ENCODE results near the gene IL18R1. TPM values are rescaled to one million over a fixed set of nuclear protein-coding genes. Genes with fewer than 3 reads are reported as not detected.

Gene IL18R1
- total and polyA plus RNA-seq, 2 experiments from 2014 or later, result 19.7 to 25.5 TPM

- DNase-seq (ENCODE audit: low spot score), result no peak
- TF ChIP-seq EZH2phosphoT487 (IDR thresholded peaks at IDR 0.05; ENCODE audit: low read depth, severe bottlenecking, unreplicated experiment), result no peak
- no peak for TF ChIP-seq EZH2 (IDR thresholded peaks at IDR 0.05; ENCODE audit: borderline replicate concordance)
- TF ChIP-seq CTCF (IDR thresholded peaks at IDR 0.05; ENCODE audit: poor library complexity), result no peak
- Histone ChIP-seq H3K9me2 (replicated peaks; ENCODE audit: insufficient read depth) (no peaks in the 10 kb centered on the region), H3K27ac (no peak overlapping the region), H3K36me3 (replicated peaks; ENCODE audit: insufficient read depth, low read depth) (no peaks in the 10 kb centered on the region), H3K9me3 (ENCODE audit: low read depth) (no peaks in the 10 kb centered on the region), H3K4me3 (no peak overlapping the region), H3K4me2 (no peak overlapping the region), H3K27me3 (peaks cover 13% of the 10 kb centered on the region), H3K79me2 (no peaks in the 10 kb centered on the region), H4K20me1 (ENCODE audit: insufficient read depth, poor library complexity, severe bottlenecking) (no peaks in the 10 kb centered on the region), H2AFZ (no peak overlapping the region), H3K4me1 (ENCODE audit: insufficient read depth) (no peaks in the 10 kb centered on the region)
- WGBS (ENCODE audit: low lambda C conversion rate, missing lambda C conversion rate), result 58% methylated on average over 2 of the region's 2 CpGs
Measured at GRCh38 chr2:102418421-102418961, 62.9 kb downstream of the IL18R1 start.

DNA sequence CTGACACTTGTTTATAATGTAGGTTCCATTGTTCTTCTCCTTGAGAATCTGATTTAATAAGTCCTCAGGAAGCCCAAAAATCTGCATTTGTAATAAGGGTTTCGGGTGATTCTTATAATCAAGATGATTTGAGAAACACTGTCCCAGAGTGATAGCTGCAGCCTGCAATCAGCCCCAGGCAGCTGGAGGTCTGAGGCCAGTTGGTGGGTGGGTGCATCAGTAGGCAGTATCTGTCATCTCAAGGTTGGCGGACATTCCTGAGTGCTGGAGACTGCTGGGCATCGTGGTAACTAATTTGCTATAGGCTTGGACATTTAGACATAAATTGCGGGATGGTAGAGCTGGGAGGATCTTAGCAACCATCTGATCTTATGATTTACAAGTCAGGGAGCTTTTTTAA is 64.7 kb downstream of the IL18R1 start:
- H3K79me2 ChIP-seq, result no peaks in the 10 kb centered on the region
- no peaks in the 10 kb centered on the region for H3K36me3 ChIP-seq (replicated peaks; ENCODE audit: insufficient read depth, low read depth)
- no peak overlapping the region for H3K4me2 ChIP-seq
- WGBS (ENCODE audit: low lambda C conversion rate, missing lambda C conversion rate), result 87% methylated on average over 4 of the region's 4 CpGs
- H3K27me3 ChIP-seq, result peaks cover 13% of the 10 kb centered on the region
- H3K4me3 ChIP-seq, result no peak overlapping the region
- TF ChIP-seq EZH2phosphoT487 (IDR thresholded peaks at IDR 0.05; ENCODE audit: low read depth, severe bottlenecking, unreplicated experiment), result no peak
- no peak for TF ChIP-seq CTCF (IDR thresholded peaks at IDR 0.05; ENCODE audit: poor library complexity)
- no peak for TF ChIP-seq EZH2 (IDR thresholded peaks at IDR 0.05; ENCODE audit: borderline replicate concordance)
- no peak overlapping the region for H3K27ac ChIP-seq
- no peak for DNase-seq (ENCODE audit: low spot score)
- no peaks in the 10 kb centered on the region for H3K9me3 ChIP-seq (ENCODE audit: low read depth)
- H3K9me2 ChIP-seq (replicated peaks; ENCODE audit: insufficient read depth), result no peaks in the 10 kb centered on the region
- no peaks in the 10 kb centered on the region for H3K4me1 ChIP-seq (ENCODE audit: insufficient read depth)
- no peaks in the 10 kb centered on the region for H4K20me1 ChIP-seq (ENCODE audit: insufficient read depth, poor library complexity, severe bottlenecking)
- no peak overlapping the region for H2AFZ ChIP-seq

DNA sequence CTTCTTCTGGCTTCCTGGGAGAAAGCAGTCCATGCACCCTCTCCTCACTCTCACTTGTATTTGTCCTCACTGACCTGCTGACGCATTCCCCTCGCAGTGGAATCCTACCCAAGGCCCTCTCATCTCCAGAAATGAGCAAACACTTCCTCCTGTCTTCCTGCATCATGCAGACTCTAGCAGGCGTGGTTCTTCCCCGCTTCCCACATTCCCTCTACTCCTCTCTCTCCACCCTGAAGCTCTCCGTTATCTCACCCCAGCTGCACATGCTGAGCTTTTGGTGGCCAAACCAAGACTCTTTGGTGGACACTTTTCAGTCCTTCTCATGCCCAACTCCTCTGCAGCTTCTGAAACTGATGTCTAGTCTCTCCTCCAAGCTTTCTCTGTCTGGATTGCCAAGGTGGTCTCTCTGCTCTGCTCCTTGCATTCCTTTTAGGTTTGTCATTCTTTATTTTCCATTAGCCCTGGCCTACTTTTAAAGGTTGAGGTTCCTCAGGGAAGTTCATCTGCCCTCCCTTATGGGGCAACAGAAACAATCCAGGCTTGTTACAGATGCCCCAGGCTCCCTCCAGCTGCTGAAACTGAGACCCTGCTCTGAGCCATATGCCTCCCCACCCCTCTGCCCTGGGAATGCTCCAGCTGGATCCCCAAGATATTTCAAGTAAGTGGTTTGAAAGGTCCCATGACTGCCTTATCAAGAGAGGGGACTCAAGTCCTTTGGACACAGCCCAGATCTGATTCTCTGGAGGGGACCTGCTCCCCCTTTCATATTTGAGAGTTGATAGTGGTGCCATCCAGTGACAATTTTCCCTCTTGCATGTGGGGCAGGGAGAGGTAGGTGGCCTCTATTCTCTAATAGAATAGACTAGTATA is 66.5 kb downstream of the IL18R1 start:
- H3K4me3 ChIP-seq, result no peak overlapping the region
- WGBS (ENCODE audit: low lambda C conversion rate, missing lambda C conversion rate), result 83% methylated on average over 5 of the region's 5 CpGs
- peaks cover 13% of the 10 kb centered on the region for H3K27me3 ChIP-seq
- no peak for DNase-seq (ENCODE audit: low spot score)
- no peak overlapping the region for H2AFZ ChIP-seq
- H3K27ac ChIP-seq, result no peak overlapping the region
- no peaks in the 10 kb centered on the region for H3K9me2 ChIP-seq (replicated peaks; ENCODE audit: insufficient read depth)
- H3K36me3 ChIP-seq (replicated peaks; ENCODE audit: insufficient read depth, low read depth), result no peaks in the 10 kb centered on the region
- H3K9me3 ChIP-seq (ENCODE audit: low read depth), result no peaks in the 10 kb centered on the region
- no peaks in the 10 kb centered on the region for H3K79me2 ChIP-seq
- no peak for TF ChIP-seq EZH2 (IDR thresholded peaks at IDR 0.05; ENCODE audit: borderline replicate concordance)
- H3K4me2 ChIP-seq, result no peak overlapping the region
- H3K4me1 ChIP-seq (ENCODE audit: insufficient read depth), result no peaks in the 10 kb centered on the region
- H4K20me1 ChIP-seq (ENCODE audit: insufficient read depth, poor library complexity, severe bottlenecking), result no peaks in the 10 kb centered on the region

- H3K9me3 ChIP-seq (ENCODE audit: low read depth), result no peaks in the 10 kb centered on the region
- no peaks in the 10 kb centered on the region for H3K9me2 ChIP-seq (replicated peaks; ENCODE audit: insufficient read depth)
- no peaks in the 10 kb centered on the region for H3K4me1 ChIP-seq (ENCODE audit: insufficient read depth)
- WGBS (ENCODE audit: low lambda C conversion rate, missing lambda C conversion rate), result 89% methylated on average over 3 of the region's 3 CpGs
- peaks cover 13% of the 10 kb centered on the region for H3K27me3 ChIP-seq
- no peaks in the 10 kb centered on the region for H3K79me2 ChIP-seq
- H3K4me2 ChIP-seq, result no peak within 1 kb of the TSS
- no peaks in the 10 kb centered on the region for H3K36me3 ChIP-seq (replicated peaks; ENCODE audit: insufficient read depth, low read depth)
- H2AFZ ChIP-seq, result no peak within 1 kb of the TSS
- H3K27ac ChIP-seq, result no peak within 1 kb of the TSS
- TF ChIP-seq EZH2phosphoT487 (IDR thresholded peaks at IDR 0.05; ENCODE audit: low read depth, severe bottlenecking, unreplicated experiment) (no peak), CTCF (IDR thresholded peaks at IDR 0.05; ENCODE audit: poor library complexity) (no peak), EZH2 (IDR thresholded peaks at IDR 0.05; ENCODE audit: borderline replicate concordance) (no peak)
- no peak for DNase-seq (ENCODE audit: low spot score)
- H3K4me3 ChIP-seq, result no peak within 1 kb of the TSS
- H4K20me1 ChIP-seq (ENCODE audit: insufficient read depth, poor library complexity, severe bottlenecking), result no peaks in the 10 kb centered on the region
Measured at GRCh38 chr2:102422910-102423309, 67.3 kb downstream of the IL18R1 start, which contains the start of gene IL18RAP. TSS of gene IL18RAP (plus strand) at chr2:102423160. CDS start at chr2:102423278, 118 bp downstream.

Data from hepatocyte (in vitro differentiated cells).